ENCODE data around the gene MEDAG. TPM values are rescaled to one million over a fixed set of nuclear protein-coding genes. Genes with fewer than 3 reads are reported as not detected.
A peak's percentile ranks its signal among the peaks of the same experiment; 100 is the strongest.

MEDAG gene
- total and polyA plus RNA-seq, 2 donors (not counting 3 experiments of a cell fraction or from before 2014, with no cell fraction given), result 27.2 TPM

GRCh38 chr13:30904043-30904442 lies 2.0 kb upstream of the MEDAG start:
- dilution Hi-C loops (cut with MboI; ENCODE audit: extremely low pct_ligation_motif_present, low sequenced_read_pairs) (no loop called here), intact Hi-C loops (cut with micrococcal nuclease) (no loop called here)
- POLR2A ChIA-PET, result no interaction called here

GRCh38 chr13:30906411-30907051 lies 460 bp downstream of the MEDAG start:
- peak overlapping the region; percentile 74 for H3K4me2 ChIP-seq (ENCODE audit: insufficient read depth, low read length)
- peaks cover 32% of the 10 kb centered on the region for H3K4me1 ChIP-seq (ENCODE audit: control insufficient read depth, extremely low read depth, insufficient read depth, low read length)
- BruUV-seq (replicated peaks), result no TSS peak
- peak overlapping the region; percentile 79 for H3K27ac ChIP-seq (ENCODE audit: insufficient read depth, low read depth, low read length)
- dilution Hi-C loops (cut with MboI; ENCODE audit: extremely low pct_ligation_motif_present, low sequenced_read_pairs), result no loop called here
- peak overlapping the region; percentile 81 for H3K9ac ChIP-seq (replicated peaks; ENCODE audit: extremely low read depth, insufficient read depth, low read length)
- H3K36me3 ChIP-seq (ENCODE audit: control insufficient read depth in 2 of 2, extremely low read depth in 1 of 2, insufficient read depth in 2 of 2, low read length in 2 of 2), result no peaks in the 10 kb centered on the region
- TF ChIP-seq FOS (IDR thresholded peaks at IDR 0.05; ENCODE audit: borderline replicate concordance, insufficient read depth, low read length) (no peak), POLR2A (IDR thresholded peaks at IDR 0.05; ENCODE audit: low read depth, low read length) (peak; percentile 49)
- DNase-seq (ENCODE audit: low read depth, low spot score) (peak; percentile 48), FAIRE-seq (no peak)
- no peaks in the 10 kb centered on the region for H4K20me1 ChIP-seq (replicated peaks; ENCODE audit: control insufficient read depth, extremely low read depth, insufficient read depth, low read length)
- H3K4me3 ChIP-seq (replicated peaks in 1 of 3; ENCODE audit: insufficient read depth in 1 of 3, low read depth in 1 of 3, low read length in 3 of 3), result peak overlapping the region; percentile 7 to 43 (median 38)
- no peaks in the 10 kb centered on the region for H3K27me3 ChIP-seq (ENCODE audit: control insufficient read depth in 2 of 2, insufficient read depth in 2 of 2, low read length in 2 of 2)
- intact Hi-C loops (cut with micrococcal nuclease), result loop anchor here (1.0 to 2.0 kb wide), 4 partner anchors 36 to 138 kb away; no protein-coding TSS in a partner anchor
- POLR2A ChIA-PET, result interaction anchor here (1.0 kb wide), 1 partner anchor 27 kb away, joined by 3 read pairs; no protein-coding TSS in a partner anchor
- no peaks in the 10 kb centered on the region for H3K9me3 ChIP-seq (replicated peaks; ENCODE audit: control insufficient read depth, insufficient read depth, low read length)
- peak overlapping the region; percentile 70 for H2AFZ ChIP-seq (ENCODE audit: low read depth, low read length)
- H3K79me2 ChIP-seq (ENCODE audit: control insufficient read depth, insufficient read depth, low read length), result peaks cover 7% of the 10 kb centered on the region
- CTCF ChIA-PET, result interaction anchor here (0.9 to 3.0 kb wide), 10 partner anchors 14 to 774 kb away, joined by 3 to 13 read pairs (median 5); no protein-coding TSS in a partner anchor
- no peaks in the 10 kb centered on the region for H3K9me1 ChIP-seq (replicated peaks; ENCODE audit: control insufficient read depth, extremely low read depth, insufficient read depth, low read length)

More at GRCh38 chr13:30904043-30904442, 2.0 kb upstream of the MEDAG start:
- no peaks in the 10 kb centered on the region for H4K20me1 ChIP-seq (replicated peaks; ENCODE audit: control insufficient read depth, extremely low read depth, insufficient read depth, low read length)
- no peaks in the 10 kb centered on the region for H3K9me3 ChIP-seq (replicated peaks; ENCODE audit: control insufficient read depth, insufficient read depth, low read length)
- no peak overlapping the region for H3K9ac ChIP-seq (replicated peaks; ENCODE audit: extremely low read depth, insufficient read depth, low read length)
- FAIRE-seq (no peak), DNase-seq (ENCODE audit: low read depth, low spot score) (no peak)
- TF ChIP-seq MYC (IDR thresholded peaks at IDR 0.05; ENCODE audit: low read depth, low read length) (no peak), GATA2 (IDR thresholded peaks at IDR 0.05; ENCODE audit: insufficient read depth, insufficient read length, low read depth, low read length) (no peak), EZH2 (IDR thresholded peaks at IDR 0.05; ENCODE audit: borderline replicate concordance, low read depth, low read length, severe bottlenecking) (no peak), MAX (IDR thresholded peaks at IDR 0.05; ENCODE audit: insufficient read depth, insufficient read length) (no peak), POLR2AphosphoS5 (IDR thresholded peaks at IDR 0.05; ENCODE audit: insufficient read depth, low read depth, low read length) (no peak), POLR2A (IDR thresholded peaks at IDR 0.05; ENCODE audit: low read depth, low read length) (no peak), FOS (IDR thresholded peaks at IDR 0.05; ENCODE audit: borderline replicate concordance, insufficient read depth, low read length) (no peak)
- H3K27me3 ChIP-seq (ENCODE audit: control insufficient read depth in 2 of 2, insufficient read depth in 2 of 2, low read length in 2 of 2), result no peaks in the 10 kb centered on the region
- CTCF ChIA-PET, result interaction anchor here (1.2 to 1.7 kb wide), 2 partner anchors 11 to 140 kb away, joined by 3 to 5 read pairs; no protein-coding TSS in a partner anchor
- H2AFZ ChIP-seq (ENCODE audit: low read depth, low read length), result no peak overlapping the region
- H3K27ac ChIP-seq (ENCODE audit: insufficient read depth, low read depth, low read length), result no peak overlapping the region
- no peaks in the 10 kb centered on the region for H3K9me1 ChIP-seq (replicated peaks; ENCODE audit: control insufficient read depth, extremely low read depth, insufficient read depth, low read length)
- no peak overlapping the region for H3K4me3 ChIP-seq (replicated peaks in 1 of 3; ENCODE audit: insufficient read depth in 1 of 3, low read depth in 1 of 3, low read length in 3 of 3)
- peaks cover 47% of the 10 kb centered on the region for H3K4me1 ChIP-seq (ENCODE audit: control insufficient read depth, extremely low read depth, insufficient read depth, low read length)
- H3K4me2 ChIP-seq (ENCODE audit: insufficient read depth, low read length), result no peak overlapping the region
- peaks cover under 1% of the 10 kb centered on the region for H3K79me2 ChIP-seq (ENCODE audit: control insufficient read depth, insufficient read depth, low read length)
- BruUV-seq (replicated peaks), result no TSS peak
- no peaks in the 10 kb centered on the region for H3K36me3 ChIP-seq (ENCODE audit: control insufficient read depth in 2 of 2, extremely low read depth in 1 of 2, insufficient read depth in 2 of 2, low read length in 2 of 2)

All from endothelial cell of umbilical vein (primary cell).